ENCODE data around the gene CFP.

The CFP gene

DNA sequence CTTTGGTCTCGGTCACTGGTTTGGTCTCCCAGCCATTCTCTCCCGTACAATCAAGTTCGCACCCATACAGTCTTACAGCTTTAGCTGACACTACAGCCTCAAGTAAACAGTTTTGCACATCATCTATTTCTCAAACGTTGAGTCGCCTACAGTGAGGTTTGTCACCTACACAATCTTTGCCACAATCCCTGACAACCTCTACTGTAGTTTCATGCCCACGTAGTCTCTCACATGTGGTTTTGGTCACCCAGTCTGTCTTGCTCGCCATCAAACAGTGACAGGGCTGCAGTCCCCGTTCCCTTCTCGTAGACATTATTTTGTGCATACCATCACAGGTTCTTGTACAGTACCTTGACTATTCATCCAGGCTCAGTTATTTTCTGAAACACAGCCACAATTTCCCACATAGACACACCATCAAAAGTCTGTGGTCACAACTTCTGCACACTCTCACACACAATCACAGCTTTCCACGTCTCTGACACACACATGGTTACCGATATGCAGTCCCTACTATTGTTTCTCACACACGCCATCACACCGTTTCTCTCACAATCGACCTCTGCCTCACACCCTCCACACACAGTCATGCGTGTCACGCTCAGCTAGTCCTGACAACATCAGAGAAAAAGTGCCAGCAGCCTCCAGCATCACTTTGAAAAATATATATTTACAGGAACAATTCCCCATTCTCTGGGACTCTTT, 5.3 kb upstream of the CFP start:
- TF ChIP-seq, protein P1, sequence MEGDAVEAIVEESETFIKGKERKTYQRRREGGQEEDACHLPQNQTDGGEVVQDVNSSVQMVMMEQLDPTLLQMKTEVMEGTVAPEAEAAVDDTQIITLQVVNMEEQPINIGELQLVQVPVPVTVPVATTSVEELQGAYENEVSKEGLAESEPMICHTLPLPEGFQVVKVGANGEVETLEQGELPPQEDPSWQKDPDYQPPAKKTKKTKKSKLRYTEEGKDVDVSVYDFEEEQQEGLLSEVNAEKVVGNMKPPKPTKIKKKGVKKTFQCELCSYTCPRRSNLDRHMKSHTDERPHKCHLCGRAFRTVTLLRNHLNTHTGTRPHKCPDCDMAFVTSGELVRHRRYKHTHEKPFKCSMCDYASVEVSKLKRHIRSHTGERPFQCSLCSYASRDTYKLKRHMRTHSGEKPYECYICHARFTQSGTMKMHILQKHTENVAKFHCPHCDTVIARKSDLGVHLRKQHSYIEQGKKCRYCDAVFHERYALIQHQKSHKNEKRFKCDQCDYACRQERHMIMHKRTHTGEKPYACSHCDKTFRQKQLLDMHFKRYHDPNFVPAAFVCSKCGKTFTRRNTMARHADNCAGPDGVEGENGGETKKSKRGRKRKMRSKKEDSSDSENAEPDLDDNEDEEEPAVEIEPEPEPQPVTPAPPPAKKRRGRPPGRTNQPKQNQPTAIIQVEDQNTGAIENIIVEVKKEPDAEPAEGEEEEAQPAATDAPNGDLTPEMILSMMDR (conservative IDR thresholded peaks at IDR 0.05; ENCODE audit: low read depth, low read length), result no peak
- H3K36me3 ChIP-seq (ENCODE audit: insufficient read depth), result no peaks in the 10 kb centered on the region
- H2AFZ ChIP-seq (ENCODE audit: low read depth), result no peak overlapping the region
- no peaks in the 10 kb centered on the region for H4K20me1 ChIP-seq (ENCODE audit: insufficient read depth)
- H3K4me2 ChIP-seq, result no peak overlapping the region
- no peaks in the 10 kb centered on the region for H3K4me1 ChIP-seq (ENCODE audit: low read depth, poor library complexity, severe bottlenecking)
- H3K27ac ChIP-seq, result no peak overlapping the region
- no peaks in the 10 kb centered on the region for H3K79me2 ChIP-seq (ENCODE audit: insufficient read depth, low read depth)
- no peak overlapping the region for H3K9ac ChIP-seq
- H3K27me3 ChIP-seq (ENCODE audit: insufficient read depth, low read depth), result no peaks in the 10 kb centered on the region
- H3K4me3 ChIP-seq (IDR thresholded peaks at IDR 0.05; ENCODE audit: insufficient read depth, low read depth, low read length), result no peak overlapping the region

DNA sequence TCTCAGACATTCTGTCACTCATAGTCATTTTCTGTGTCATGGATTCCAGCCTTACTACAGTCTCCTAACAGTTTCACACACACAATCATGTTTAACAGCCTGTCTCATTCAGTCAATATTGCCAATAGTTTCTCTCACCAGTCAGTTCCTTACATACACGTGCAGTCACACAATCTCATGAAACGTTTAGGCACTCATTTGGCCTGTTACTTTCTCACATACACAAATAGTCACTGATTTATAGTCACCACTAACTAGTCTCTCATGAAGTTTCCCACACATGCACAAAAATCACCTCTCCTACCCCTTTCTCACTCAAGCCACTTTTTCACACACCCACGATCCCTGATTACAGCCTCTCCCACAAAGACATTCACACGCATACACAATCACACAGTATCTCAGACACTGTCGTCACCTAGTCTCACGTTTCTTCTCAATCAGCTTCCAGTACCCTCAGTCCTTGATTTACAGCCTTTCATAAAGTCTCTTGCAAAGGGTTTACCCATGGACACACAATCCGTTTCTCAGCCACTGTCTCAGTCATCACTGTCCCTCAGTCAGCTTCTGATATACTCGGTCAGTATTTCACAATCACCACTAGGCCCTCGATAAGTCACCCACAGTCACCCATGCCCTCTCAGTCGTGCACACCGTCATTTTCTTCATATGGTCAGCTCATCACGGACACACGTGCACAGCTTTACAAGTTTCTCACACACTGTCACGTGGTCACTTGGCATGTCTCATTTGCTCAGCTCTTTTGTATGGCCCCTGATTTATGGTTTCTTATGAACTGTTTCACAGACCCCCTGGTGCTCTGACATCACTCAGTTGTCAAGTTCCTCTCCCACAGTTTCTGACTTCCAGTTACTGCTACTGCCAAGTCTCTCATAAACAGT, 4.2 kb upstream of the CFP start:
- H3K4me2 ChIP-seq, result no peak overlapping the region
- H2AFZ ChIP-seq (ENCODE audit: low read depth), result no peak overlapping the region
- H3K36me3 ChIP-seq (ENCODE audit: insufficient read depth), result no peaks in the 10 kb centered on the region
- peaks cover 2% of the 10 kb centered on the region for H3K4me1 ChIP-seq (ENCODE audit: low read depth, poor library complexity, severe bottlenecking)
- TF ChIP-seq, protein P1 (conservative IDR thresholded peaks at IDR 0.05; ENCODE audit: low read depth, low read length), result no peak
- H3K9ac ChIP-seq, result no peak overlapping the region
- H3K27ac ChIP-seq, result no peak overlapping the region
- H3K27me3 ChIP-seq (ENCODE audit: insufficient read depth, low read depth), result no peaks in the 10 kb centered on the region
- H3K79me2 ChIP-seq (ENCODE audit: insufficient read depth, low read depth), result no peaks in the 10 kb centered on the region
- no peaks in the 10 kb centered on the region for H4K20me1 ChIP-seq (ENCODE audit: insufficient read depth)
- H3K4me3 ChIP-seq (IDR thresholded peaks at IDR 0.05; ENCODE audit: insufficient read depth, low read depth, low read length), result no peak overlapping the region

DNA sequence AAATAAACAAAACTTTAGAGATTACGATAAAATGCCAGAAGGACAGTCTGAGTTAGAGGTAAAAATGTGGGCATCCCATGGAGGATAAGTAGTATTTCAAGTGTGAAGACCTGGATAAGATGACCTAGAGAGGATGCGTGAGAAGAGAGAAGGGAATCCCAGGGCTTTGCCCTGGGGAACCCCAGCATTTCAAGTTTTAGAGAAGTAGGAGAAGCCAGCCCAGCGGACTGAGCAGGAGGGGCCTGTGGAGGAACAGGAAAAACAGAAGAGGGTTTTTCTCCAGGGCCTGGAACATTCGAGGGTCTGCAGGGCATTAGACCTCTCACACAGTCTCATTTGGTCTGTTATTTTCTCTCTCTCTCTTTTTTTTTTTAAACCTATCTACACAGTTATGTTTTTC, 2.9 kb upstream of the CFP start:
- H3K79me2 ChIP-seq (ENCODE audit: insufficient read depth, low read depth), result no peaks in the 10 kb centered on the region
- no peaks in the 10 kb centered on the region for H3K27me3 ChIP-seq (ENCODE audit: insufficient read depth, low read depth)
- no peak overlapping the region for H3K27ac ChIP-seq
- TF ChIP-seq, protein P1 (conservative IDR thresholded peaks at IDR 0.05; ENCODE audit: low read depth, low read length), result no peak
- H3K4me2 ChIP-seq, result no peak overlapping the region
- H2AFZ ChIP-seq (ENCODE audit: low read depth), result no peak overlapping the region
- no peaks in the 10 kb centered on the region for H4K20me1 ChIP-seq (ENCODE audit: insufficient read depth)
- H3K36me3 ChIP-seq (ENCODE audit: insufficient read depth), result no peaks in the 10 kb centered on the region
- H3K4me1 ChIP-seq (ENCODE audit: low read depth, poor library complexity, severe bottlenecking), result peaks cover 8% of the 10 kb centered on the region
- no peak overlapping the region for H3K4me3 ChIP-seq (IDR thresholded peaks at IDR 0.05; ENCODE audit: insufficient read depth, low read depth, low read length)
- no peak overlapping the region for H3K9ac ChIP-seq

DNA sequence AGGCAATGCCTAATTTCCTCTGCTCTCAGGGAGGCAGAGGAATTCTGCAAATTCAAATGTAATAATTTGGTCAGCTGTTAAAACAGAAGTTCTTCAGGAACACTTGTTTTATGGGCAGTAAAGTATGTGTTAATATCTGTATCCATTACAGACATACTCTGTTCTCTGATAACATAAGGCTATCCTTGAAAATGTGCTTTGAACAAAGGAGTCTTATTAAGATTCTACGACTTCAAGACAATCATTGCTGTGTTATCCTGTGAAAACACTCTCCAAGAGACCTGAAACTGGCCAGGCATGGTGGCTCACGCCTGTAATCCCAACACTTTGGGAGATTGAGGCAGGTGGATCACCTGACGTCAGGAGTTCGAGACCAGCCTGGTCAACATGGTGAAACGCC, 1.9 kb upstream of the CFP start:
- TF ChIP-seq, protein P1 (conservative IDR thresholded peaks at IDR 0.05; ENCODE audit: low read depth, low read length), result no peak
- Histone ChIP-seq H3K79me2 (ENCODE audit: insufficient read depth, low read depth) (no peaks in the 10 kb centered on the region), H2AFZ (ENCODE audit: low read depth) (no peak overlapping the region), H3K4me1 (ENCODE audit: low read depth, poor library complexity, severe bottlenecking) (peaks cover 8% of the 10 kb centered on the region), H3K9ac (no peak overlapping the region), H4K20me1 (ENCODE audit: insufficient read depth) (no peaks in the 10 kb centered on the region), H3K4me2 (no peak overlapping the region), H3K4me3 (IDR thresholded peaks at IDR 0.05; ENCODE audit: insufficient read depth, low read depth, low read length) (no peak overlapping the region), H3K27ac (no peak overlapping the region), H3K27me3 (ENCODE audit: insufficient read depth, low read depth) (no peaks in the 10 kb centered on the region), H3K36me3 (ENCODE audit: insufficient read depth) (no peaks in the 10 kb centered on the region)

Measured in KMS-11 (cell line).